Fibroblast of peridontal ligament (primary cell): ENCODE measurements around the gene IDH3G.
"Not testable (repeated sequence)": the region's sequence is repeated elsewhere in the genome, so short reads cannot be mapped to it uniquely, and the experiment has no call there.

Experiments used
- DNase-seq: peaks from one replicate; pipeline ENCODE4 v3.0.0-alpha.2; 2010; ENCODE audit errors: extremely low read depth

The IDH3G gene

GRCh38 chrX:153762626-153763173, 31.5 kb downstream of the IDH3G start:
- DNase-seq = no peak

GRCh38 chrX:153761863-153762262, 32.3 kb downstream of the IDH3G start:
- DNase-seq = no peak

DNA sequence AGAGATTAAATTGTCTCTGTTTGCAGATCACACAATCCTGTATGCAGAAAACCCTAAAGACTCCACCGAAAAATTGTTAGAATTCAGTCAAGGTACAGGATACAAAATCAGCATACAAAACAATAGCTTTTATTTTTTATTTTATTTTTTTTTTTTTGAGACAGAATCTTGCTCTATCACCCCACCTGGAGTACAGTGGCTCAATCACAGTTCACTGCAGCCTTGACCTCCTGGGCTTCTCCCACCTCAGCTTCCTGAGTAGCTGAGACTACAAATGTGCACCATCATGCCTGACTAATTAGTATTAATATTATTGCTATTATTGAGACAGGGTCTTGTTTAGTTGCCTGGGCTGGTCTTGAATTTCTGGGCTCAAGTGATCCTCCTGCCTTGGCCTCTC, 39.0 kb downstream of the IDH3G start:
- DNase-seq = no peak

GRCh38 chrX:153750127-153750774, 43.9 kb downstream of the IDH3G start:
- DNase-seq = no peak

DNA sequence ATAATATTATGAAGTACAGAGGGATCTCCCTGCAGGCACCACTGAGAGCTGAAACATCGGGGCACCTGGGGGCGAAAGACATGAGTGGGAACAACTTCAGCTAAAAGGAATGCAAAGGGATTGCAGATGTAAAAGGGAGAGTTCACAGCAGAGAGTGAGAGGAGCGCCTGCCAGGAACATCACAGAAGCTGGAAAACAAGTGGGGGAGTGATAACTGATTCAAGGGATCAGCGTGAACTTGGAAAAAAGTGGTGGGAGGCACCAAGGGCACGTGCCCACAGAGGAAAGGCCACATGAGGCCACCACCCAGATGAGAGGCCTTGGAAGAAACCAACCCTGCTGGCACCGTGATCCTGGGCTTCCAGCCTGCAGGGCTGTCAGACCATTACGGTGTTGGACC, 45.2 kb downstream of the IDH3G start:
- DNase-seq = not testable (repeated sequence)

DNA sequence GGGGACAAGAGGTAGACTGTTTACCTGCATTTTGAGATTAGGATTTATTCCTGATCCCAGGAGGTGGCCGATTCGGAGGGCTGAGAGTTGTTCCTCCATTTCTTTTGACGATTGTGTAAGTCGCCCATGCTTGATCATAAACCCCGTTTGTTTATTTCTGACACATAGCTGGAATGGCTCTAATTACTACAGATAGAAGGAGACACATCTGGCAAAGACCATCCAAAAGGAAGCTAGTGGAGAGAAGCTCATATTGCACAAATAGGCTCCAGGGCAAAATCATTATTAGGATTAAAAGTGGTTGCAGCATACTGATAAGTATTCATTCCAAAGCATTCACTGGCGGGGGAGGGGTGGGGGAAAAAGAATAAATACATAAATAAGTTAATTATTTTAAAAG, 47.2 kb downstream of the IDH3G start:
- not testable (repeated sequence) for DNase-seq

- DNase-seq = no peak
Measured at GRCh38 chrX:153746359-153746758, 47.8 kb downstream of the IDH3G start.

- not testable (repeated sequence) for DNase-seq
Measured at GRCh38 chrX:153745067-153745433, 49.1 kb downstream of the IDH3G start.

DNA sequence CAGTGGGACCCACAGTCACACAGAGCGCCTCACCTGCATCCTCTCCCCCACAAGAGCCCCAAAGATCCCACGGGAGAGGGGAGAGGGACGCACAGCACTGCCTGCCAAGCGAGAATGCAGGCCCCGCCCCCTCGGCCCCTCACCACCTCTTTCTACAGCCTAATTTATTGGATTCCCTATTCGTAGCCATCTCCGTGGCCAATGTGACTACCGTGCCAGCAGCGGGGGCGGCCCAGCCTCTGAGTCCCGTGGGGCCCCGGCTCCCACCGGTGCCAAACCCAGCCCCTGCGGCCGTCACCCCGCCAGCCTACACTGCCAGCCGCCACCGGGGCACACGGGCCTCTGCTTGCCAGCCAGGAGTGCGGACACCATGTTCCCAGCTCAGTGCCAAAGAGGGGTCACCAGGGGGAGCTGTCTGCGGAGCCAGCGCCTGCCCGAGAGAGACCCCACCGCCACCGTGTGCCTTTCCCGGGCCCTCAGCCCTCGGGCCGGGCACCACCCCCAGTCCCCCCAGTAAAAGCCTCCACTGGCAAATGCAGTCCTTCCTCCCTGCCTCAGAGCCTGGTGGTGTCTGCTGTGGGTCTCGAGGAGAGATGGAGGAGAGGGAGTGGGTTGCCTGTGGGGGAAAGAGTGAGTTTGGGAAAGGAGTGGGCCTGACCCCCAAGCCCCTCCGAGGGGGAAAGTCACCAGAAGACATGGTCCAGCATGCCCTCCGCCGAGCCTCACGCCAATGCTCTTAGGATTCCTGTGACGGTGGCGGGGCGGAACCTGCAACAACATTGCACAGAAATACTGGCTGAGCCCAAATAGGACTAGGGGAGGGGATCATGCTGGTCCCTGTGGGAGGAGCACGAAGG, 49.7 kb downstream of the IDH3G start:
- DNase-seq = no peak

GRCh38 chrX:153743468-153744209, 50.5 kb downstream of the IDH3G start:
- peak; percentile 24 for DNase-seq

DNA sequence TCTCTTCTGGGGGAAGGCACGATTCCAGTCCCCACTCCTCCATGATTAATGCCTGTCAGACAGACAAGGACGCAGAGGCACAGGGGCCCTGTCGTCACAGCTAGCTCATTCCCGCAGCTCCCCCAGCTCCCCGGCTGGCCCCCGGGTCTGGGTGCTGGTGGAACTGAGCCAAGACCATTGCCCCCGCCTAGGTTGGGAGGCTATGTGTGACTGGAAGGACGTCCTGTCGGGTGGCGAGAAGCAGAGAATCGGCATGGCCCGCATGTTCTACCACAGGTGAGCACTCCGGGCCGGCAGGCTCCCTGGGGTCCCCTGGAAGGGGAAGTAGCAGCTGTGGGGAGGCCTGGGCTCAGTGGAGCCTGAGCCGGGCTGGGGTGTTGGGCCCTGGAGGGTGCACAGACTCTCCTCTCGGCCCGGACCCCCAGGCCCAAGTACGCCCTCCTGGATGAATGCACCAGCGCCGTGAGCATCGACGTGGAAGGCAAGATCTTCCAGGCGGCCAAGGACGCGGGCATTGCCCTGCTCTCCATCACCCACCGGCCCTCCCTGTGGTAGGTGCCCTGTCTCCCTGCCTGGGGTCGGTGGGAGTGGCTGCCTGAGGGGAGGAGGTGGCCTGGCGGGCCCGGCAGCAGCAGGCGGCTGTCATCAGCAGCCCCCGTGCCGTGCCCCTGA, 51.2 kb downstream of the IDH3G start:
- not testable (repeated sequence) for DNase-seq

GRCh38 chrX:153742111-153742510, 52.1 kb downstream of the IDH3G start:
- DNase-seq = not testable (repeated sequence)

GRCh38 chrX:153741446-153741845, 52.7 kb downstream of the IDH3G start:
- no peak for DNase-seq

- DNase-seq = no peak
Measured at GRCh38 chrX:153740631-153741222, 53.4 kb downstream of the IDH3G start.

GRCh38 chrX:153739754-153740486, 54.3 kb downstream of the IDH3G start:
- DNase-seq = no peak

- DNase-seq = no peak
Measured at GRCh38 chrX:153738056-153738605, 56.0 kb downstream of the IDH3G start.

GRCh38 chrX:153736871-153737441, 57.2 kb downstream of the IDH3G start:
- no peak for DNase-seq

GRCh38 chrX:153736071-153736820, 57.9 kb downstream of the IDH3G start:
- DNase-seq = no peak
